Gastrocnemius medialis (tissue), 4 donors: ENCODE measurements around the gene RREB1. TPM values are rescaled to one million over a fixed set of nuclear protein-coding genes. Genes with fewer than 3 reads are reported as not detected.

Experiments used
- ATAC-seq, 2 donors: fragments of 150-250 bp; one replicate each; pipeline ENCODE4 v1.9.1; 2016
- DNase-seq, 2 donors: peaks; one replicate each; pipeline ENCODE4 v3.0.0-alpha.2; 2019
- H3K27ac ChIP-seq, 4 donors: fragments of 200-600 bp; sonication (generic); 1 replicate in 1 of 4; 2 replicates in 3 of 4; pipeline ENCODE4 v1.5.1; 2016 to 2018; ENCODE audit warnings: mild to moderate bottlenecking in 2 of 4, moderate library complexity in 1 of 4
- H3K27me3 ChIP-seq, 3 donors: fragments of 200-600 bp; sonication (generic) in 2 of 3; 1 replicate in 1 of 3; 2 replicates in 2 of 3; pipeline versions ENCODE4 v1.5.1 to v1.6.0; 2016 to 2019; ENCODE audit warnings: mild to moderate bottlenecking in 1 of 3, moderate library complexity in 1 of 3
- H3K36me3 ChIP-seq, 2 donors: fragments of 200-600 bp; sonication (generic) in 1 of 2; one replicate each; pipeline ENCODE4 v1.5.1; 2017 to 2018
- H3K4me1 ChIP-seq, 2 donors: fragments of 200-600 bp; sonication (generic) in 1 of 2; one replicate each; pipeline ENCODE4 v1.5.1; 2016 to 2017; ENCODE audit warnings: mild to moderate bottlenecking in 2 of 2
- H3K4me3 ChIP-seq, 4 donors: fragments of 200-600 bp; sonication (generic) in 3 of 4; 1 replicate in 1 of 4; 2 replicates in 3 of 4; pipeline ENCODE4 v1.5.1; 2016 to 2019; ENCODE audit warnings: mild to moderate bottlenecking in 2 of 4
- H3K9me3 ChIP-seq, 3 donors: fragments of 200-600 bp; sonication (generic) in 2 of 3; 1 replicate in 1 of 3; 2 replicates in 2 of 3; pipeline ENCODE4 v1.5.1; 2016 to 2019
- CTCF ChIP-seq, 5 experiments: fragments of 450-650 bp in 3 of 5; fragments of 200-600 bp in 2 of 5; sonication (generic) in 2 of 5; IDR thresholded peaks in 4 of 5; conservative IDR thresholded peaks in 1 of 5; 1 replicate in 4 of 5; 2 replicates in 1 of 5; pipeline ENCODE4 v1.5.1; 2016 to 2019; ENCODE audit warnings: antibody characterized with exemption in 5 of 5, mild to moderate bottlenecking in 3 of 5, moderate library complexity in 3 of 5
- POLR2A ChIP-seq, 2 donors: fragments of 450-650 bp; IDR thresholded peaks; one replicate each; pipeline ENCODE4 v1.6.1; 2017; ENCODE audit warnings: antibody characterized with exemption in 2 of 2, mild to moderate bottlenecking in 2 of 2, moderate library complexity in 2 of 2
- in situ Hi-C, 4 donors: fragments of 200-750 bp; cut with MboI; loops; one replicate each; pipeline versions ENCODE4 v1.15.0 to v1.8.0; 2017; ENCODE audit warnings: low sequenced_read_pairs in 4 of 4
- intact Hi-C: fragments of 100-400 bp; cut with DNase I; formaldehyde crosslinking; loops from one replicate; pipeline ENCODE4 v1.15.1; 2023; ENCODE audit warnings: low total_unique reads
- total RNA-seq, 4 donors: library from RNA; depleted of rRNA; stranded (reverse); fragments of >200 nt; gene quantifications; one replicate each; pipeline versions ENCODE4 v1.1.0 to v1.2.3, GENCODE V29; 2016

The RREB1 gene
- total RNA-seq, 4 donors from 2014 or later, result 18.0 to 41.3 (median 39.2) TPM

DNA sequence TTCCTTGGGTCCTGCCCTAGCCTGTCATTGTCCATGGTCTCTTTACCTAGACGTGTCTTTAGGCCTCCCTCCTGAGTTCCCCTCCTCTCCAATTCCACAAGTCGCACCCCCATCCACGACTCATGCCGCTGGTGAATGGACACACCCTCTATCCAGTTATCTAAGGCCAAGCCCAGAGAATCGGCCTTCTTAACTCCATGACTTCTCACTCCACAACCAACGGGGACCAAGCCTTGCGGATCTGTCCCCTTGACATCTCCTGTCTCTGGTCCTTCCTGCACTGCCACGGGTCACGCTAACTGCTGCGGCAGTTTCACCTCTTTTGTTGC is 7.0 kb upstream of the RREB1 start:
- Histone ChIP-seq H3K9me3 (no peaks in the 10 kb centered on the region), H3K4me1 (no peaks in the 10 kb centered on the region), H3K27me3 (no peaks in the 10 kb centered on the region), H3K36me3 (no peaks in the 10 kb centered on the region), H3K4me3 (no peak overlapping the region), H3K27ac (no peak overlapping the region)
- ATAC-seq (no peak), DNase-seq (no peak)
- intact Hi-C loops, result no loop called here
- in situ Hi-C loops, result loop anchor here in 1 of 4 donors (25.0 kb wide), 1 partner anchor 112 kb away; no protein-coding TSS in a partner anchor
- TF ChIP-seq POLR2A (IDR thresholded peaks at IDR 0.05) (no peak), CTCF (IDR thresholded peaks at IDR 0.05 in 4 of 5, conservative IDR thresholded peaks at IDR 0.05 in 1 of 5) (no peak)

- Histone ChIP-seq H3K27me3 (no peaks in the 10 kb centered on the region), H3K4me1 (no peaks in the 10 kb centered on the region), H3K36me3 (no peaks in the 10 kb centered on the region), H3K27ac (no peak overlapping the region), H3K9me3 (no peaks in the 10 kb centered on the region), H3K4me3 (no peak overlapping the region)
- TF ChIP-seq POLR2A (IDR thresholded peaks at IDR 0.05) (no peak), CTCF (IDR thresholded peaks at IDR 0.05 in 4 of 5, conservative IDR thresholded peaks at IDR 0.05 in 1 of 5) (no peak)
- intact Hi-C loops, result no loop called here
- ATAC-seq, result no peak
- DNase-seq, result no peak
- in situ Hi-C loops, result loop anchor here in 1 of 4 donors (25.0 kb wide), 1 partner anchor 111 kb away; no protein-coding TSS in a partner anchor
Observed at GRCh38 chr6:7101290-7101689, 6.5 kb upstream of the RREB1 start.

- TF ChIP-seq POLR2A (IDR thresholded peaks at IDR 0.05) (no peak), CTCF (IDR thresholded peaks at IDR 0.05 in 4 of 5, conservative IDR thresholded peaks at IDR 0.05 in 1 of 5) (no peak)
- no peak for DNase-seq
- intact Hi-C loops, result loop anchor here (5.0 kb wide), 3 partner anchors 63 to 357 kb away; no protein-coding TSS in a partner anchor
- H3K27me3 ChIP-seq, result no peaks in the 10 kb centered on the region
- H3K4me1 ChIP-seq, result peaks cover 3 to 5% of the 10 kb centered on the region in 2 donors
- no peaks in the 10 kb centered on the region for H3K9me3 ChIP-seq
- in situ Hi-C loops, result loop anchor here in 1 of 4 donors (25.0 kb wide), 1 partner anchor 108 kb away; no protein-coding TSS in a partner anchor
- no peak for ATAC-seq
- H3K36me3 ChIP-seq, result no peaks in the 10 kb centered on the region
- H3K27ac ChIP-seq, result no peak overlapping the region
- H3K4me3 ChIP-seq, result no peak overlapping the region
Observed at GRCh38 chr6:7104752-7105151, 3.0 kb upstream of the RREB1 start.

DNA sequence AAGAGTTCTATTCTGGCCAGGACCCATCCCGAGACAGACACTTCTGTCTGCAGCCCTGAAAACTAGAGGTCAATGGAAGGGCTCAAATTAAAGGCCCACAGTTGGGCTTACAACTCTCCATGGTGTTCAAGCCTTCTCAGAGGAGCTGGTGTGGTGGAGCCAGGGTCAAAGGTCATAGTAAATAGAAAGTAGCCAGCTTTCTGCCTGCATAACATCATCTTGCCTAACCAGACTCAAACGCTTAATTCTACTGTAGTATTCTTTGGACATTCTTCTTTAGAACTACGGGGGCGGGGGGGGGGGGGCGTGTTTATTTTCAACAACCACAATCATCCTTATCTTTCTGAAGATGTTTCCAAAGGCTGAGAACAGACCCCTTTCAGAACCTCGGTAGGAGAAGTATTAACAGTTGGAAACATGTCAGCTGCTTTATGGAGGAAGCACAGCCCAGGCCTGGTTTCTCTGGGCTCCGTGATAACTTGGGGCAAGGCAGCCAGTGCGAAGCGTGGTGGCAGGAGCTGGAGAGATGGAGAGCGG is 1.5 kb upstream of the RREB1 start:
- Histone ChIP-seq H3K9me3 (no peaks in the 10 kb centered on the region), H3K4me3 (peak overlapping the region; percentile 93 to 98 (median 96)), H3K36me3 (no peaks in the 10 kb centered on the region), H3K27me3 (no peaks in the 10 kb centered on the region), H3K27ac (peak overlapping the region; percentile 85 to 96 (median 94)), H3K4me1 (peaks cover 8 to 9% of the 10 kb centered on the region in 2 donors)
- intact Hi-C loops (loop anchor here (2.0 to 5.0 kb wide), 4 partner anchors 61 to 359 kb away; no protein-coding TSS in a partner anchor), in situ Hi-C loops (loop anchor here in 1 of 4 donors (25.0 kb wide), 1 partner anchor 106 kb away; no protein-coding TSS in a partner anchor)
- ATAC-seq, result no peak
- no peak for DNase-seq
- TF ChIP-seq POLR2A (IDR thresholded peaks at IDR 0.05) (no peak), CTCF (IDR thresholded peaks at IDR 0.05 in 4 of 5, conservative IDR thresholded peaks at IDR 0.05 in 1 of 5) (no peak)
